ACC112 (cell line): Measurements from ENCODE around the gene CCDC154.

Experiments used
- H2AFZ ChIP-seq: fragments of 200-600 bp; sonication (generic); one replicate; pipeline ENCODE4 v1.6.0; 2017; ENCODE audit warnings: antibody characterized with exemption, low read length; ENCODE audit not compliant: unreplicated experiment
- H3K27ac ChIP-seq: fragments of 200-600 bp; sonication (generic); 2 replicates; pipeline ENCODE4 v1.5.1; 2014; ENCODE audit warnings: low read depth, mild to moderate bottlenecking, antibody characterized with exemption, low read length, moderate library complexity
- H3K27me3 ChIP-seq: fragments of 200-600 bp; sonication (generic); 2 replicates; pipeline ENCODE4 v1.6.1; 2014; ENCODE audit warnings: mild to moderate bottlenecking, antibody characterized with exemption, low read length, moderate library complexity, mixed read lengths; ENCODE audit not compliant: insufficient read depth
- H3K36me3 ChIP-seq: fragments of 200-600 bp; sonication (generic); 2 replicates; pipeline ENCODE4 v1.6.1; 2016; ENCODE audit warnings: mild to moderate bottlenecking, antibody characterized with exemption, low read length, moderate library complexity, mixed read lengths; ENCODE audit not compliant: insufficient read depth
- H3K4me1 ChIP-seq: fragments of 200-600 bp; sonication (generic); one replicate; pipeline ENCODE4 v1.6.1; 2016; ENCODE audit warnings: low read length, mixed read lengths; ENCODE audit not compliant: insufficient read depth, unreplicated experiment, control insufficient read depth
- H3K4me3 ChIP-seq: fragments of 200-600 bp; sonication (generic); 2 replicates; pipeline ENCODE4 v1.5.1; 2014; ENCODE audit warnings: mild to moderate bottlenecking, low read depth, low read length
- H3K79me2 ChIP-seq: fragments of 200-600 bp; sonication (generic); one replicate; pipeline ENCODE4 v1.6.0; 2016; ENCODE audit warnings: low read length; ENCODE audit not compliant: control insufficient read depth, unreplicated experiment, insufficient read depth

CCDC154 gene

DNA sequence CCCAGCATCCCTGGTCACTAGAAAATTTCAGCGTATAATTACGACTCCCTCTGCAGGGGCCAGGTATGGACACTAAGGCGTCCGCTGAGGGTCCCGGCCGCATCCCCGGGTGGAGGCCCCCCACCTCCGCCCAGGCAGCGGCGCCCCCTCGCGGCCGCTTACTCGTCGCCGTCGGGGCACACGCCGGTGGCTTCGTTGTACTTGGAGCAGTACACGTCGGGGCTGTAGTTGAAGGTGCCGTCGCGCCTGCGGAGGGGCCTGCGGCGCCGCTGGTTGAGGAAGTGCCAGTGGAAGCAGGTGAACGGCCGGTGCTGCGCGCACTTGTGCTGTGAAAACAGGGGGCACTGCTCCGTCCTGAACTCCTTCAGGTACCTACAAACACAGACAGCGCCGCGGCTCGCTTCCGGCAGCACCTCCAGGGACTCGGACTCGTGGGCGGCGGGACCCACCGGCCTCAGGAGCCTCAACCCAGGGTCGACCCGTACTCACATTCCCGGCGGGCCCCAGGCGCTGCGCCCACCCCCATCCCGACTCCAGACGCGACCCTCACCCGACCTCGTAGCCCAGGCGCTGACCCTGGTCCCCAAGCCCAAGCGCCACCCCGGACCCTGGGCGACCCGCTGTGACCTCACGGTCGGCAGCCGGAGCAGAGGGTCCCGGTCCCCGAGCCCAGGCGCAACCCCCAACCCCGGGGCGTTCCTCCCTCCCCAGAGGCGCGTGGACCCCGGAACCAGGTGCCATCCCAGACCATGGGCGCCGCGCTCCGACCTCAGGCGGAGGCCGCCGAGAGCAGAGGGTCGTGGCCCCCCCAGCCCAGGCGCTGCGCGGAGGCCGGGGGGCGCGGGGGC is 30.4 kb downstream of the CCDC154 start:
- Histone ChIP-seq H3K36me3 (no peaks in the 10 kb centered on the region), H2AFZ (peak overlapping the region; percentile 91), H3K27ac (no peak overlapping the region), H3K4me3 (peak overlapping the region; percentile 98), H3K27me3 (no peaks in the 10 kb centered on the region), H3K79me2 (peaks cover 7% of the 10 kb centered on the region), H3K4me1 (peaks cover 6% of the 10 kb centered on the region)

DNA sequence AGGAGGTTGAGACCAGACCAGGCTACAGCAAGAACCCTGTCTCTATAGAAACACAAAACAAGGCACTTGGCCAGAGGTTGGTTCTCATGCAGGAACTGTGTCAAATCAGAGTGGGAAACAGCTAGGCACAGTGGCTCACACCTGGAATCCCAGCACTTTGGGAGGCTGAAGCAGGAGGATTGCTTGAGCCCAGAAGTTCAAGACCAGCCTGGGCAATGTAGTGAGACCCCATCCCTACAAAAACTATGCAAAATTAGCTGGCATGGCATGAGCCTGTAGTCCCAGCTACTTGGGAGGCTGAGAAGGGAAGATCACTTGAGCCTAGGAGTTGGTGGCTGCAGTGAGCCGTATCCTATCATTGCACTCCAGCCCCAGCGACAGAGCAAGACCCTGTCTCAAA is 31.5 kb downstream of the CCDC154 start:
- Histone ChIP-seq H3K4me3 (no peak overlapping the region), H3K27me3 (no peaks in the 10 kb centered on the region), H2AFZ (no peak overlapping the region), H3K36me3 (no peaks in the 10 kb centered on the region), H3K27ac (no peak overlapping the region), H3K4me1 (peaks cover 8% of the 10 kb centered on the region), H3K79me2 (no peaks in the 10 kb centered on the region)

DNA sequence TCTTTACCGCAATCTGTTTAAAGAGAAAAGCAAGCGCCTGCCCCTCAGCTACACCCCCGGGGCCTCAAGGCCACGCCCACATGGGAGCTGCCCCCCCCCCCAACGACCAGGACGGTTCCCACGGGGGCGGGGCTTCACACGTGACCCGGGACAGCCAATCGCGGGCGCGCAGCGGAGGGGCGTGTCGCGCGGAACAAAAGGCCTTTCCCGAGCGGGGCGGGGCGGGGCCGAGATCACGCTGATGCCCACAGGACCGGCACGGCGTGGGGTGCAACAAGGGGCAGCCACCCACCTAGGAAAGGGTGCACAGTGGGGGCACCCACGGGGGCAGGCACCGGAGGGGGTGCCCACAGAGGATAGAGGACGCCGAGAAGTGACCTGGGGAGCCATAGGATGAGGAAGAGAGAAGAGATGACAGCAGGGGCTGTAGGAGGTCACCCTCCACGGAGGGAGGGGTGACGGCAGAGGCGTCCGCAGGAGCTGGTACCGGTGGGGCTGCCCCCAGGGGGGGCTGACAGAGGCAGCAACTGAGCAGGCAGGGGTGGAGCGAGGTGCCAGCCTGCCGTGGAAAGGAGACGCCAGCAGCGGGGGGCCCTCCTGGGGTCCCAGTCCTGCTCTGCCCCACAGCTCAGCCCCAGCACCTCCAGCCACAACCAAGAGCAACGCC is 36.1 kb downstream of the CCDC154 start:
- Histone ChIP-seq H3K27ac (no peak overlapping the region), H3K4me3 (peak overlapping the region; percentile 71), H3K27me3 (no peaks in the 10 kb centered on the region), H3K79me2 (no peaks in the 10 kb centered on the region), H3K36me3 (no peaks in the 10 kb centered on the region), H3K4me1 (peaks cover 3% of the 10 kb centered on the region), H2AFZ (no peak overlapping the region)

DNA sequence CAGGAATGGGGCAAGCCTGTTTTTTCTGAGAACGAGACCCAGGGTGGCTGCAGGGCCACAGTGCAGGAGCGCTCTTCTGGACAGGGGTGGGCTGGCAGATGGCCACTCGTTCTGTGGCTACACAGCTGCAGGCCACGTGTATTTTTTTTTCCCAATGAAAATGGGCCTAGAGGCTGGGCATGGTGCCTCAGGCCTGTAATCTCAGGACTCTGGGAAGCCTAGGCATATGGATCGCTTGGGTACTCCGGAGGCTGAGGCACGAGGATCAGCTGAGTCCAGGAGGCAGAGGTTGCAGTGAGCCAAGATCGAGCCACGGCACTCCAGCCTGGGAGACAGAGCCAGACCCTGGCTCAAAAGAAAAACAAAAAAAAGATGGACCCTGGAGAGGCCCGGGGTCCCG is 36.6 kb downstream of the CCDC154 start:
- Histone ChIP-seq H3K4me3 (peak overlapping the region; percentile 71; the same call in 1 of the 2 replicates), H3K27ac (no peak overlapping the region), H3K27me3 (no peaks in the 10 kb centered on the region), H3K36me3 (no peaks in the 10 kb centered on the region), H2AFZ (no peak overlapping the region), H3K4me1 (peaks cover 3% of the 10 kb centered on the region), H3K79me2 (no peaks in the 10 kb centered on the region)

DNA sequence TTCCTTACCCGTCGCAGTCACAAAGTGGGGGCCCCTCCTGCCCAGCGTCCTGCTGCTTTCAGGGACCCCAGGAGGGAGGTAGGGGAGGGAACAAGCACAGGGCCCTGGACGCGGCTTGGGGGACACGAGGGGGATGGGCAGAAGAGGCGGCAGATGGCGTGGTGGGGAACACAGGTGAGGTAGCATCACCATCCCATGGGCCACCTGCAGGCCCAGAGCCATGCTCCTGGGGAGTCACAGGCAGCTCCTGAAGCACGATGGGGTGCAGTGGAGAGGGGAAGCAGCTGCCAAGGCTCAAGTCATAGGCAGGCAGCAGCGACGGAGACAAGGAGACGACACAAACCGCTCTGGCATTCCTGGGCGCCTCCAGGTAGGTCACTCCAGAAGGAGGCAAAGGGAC is 40.6 kb downstream of the CCDC154 start:
- H3K4me1 ChIP-seq: peaks cover 3% of the 10 kb centered on the region
- no peak overlapping the region for H3K27ac ChIP-seq
- H3K27me3 ChIP-seq: no peaks in the 10 kb centered on the region
- H3K79me2 ChIP-seq: no peaks in the 10 kb centered on the region
- no peak overlapping the region for H3K4me3 ChIP-seq
- H3K36me3 ChIP-seq: no peaks in the 10 kb centered on the region
- H2AFZ ChIP-seq: no peak overlapping the region

DNA sequence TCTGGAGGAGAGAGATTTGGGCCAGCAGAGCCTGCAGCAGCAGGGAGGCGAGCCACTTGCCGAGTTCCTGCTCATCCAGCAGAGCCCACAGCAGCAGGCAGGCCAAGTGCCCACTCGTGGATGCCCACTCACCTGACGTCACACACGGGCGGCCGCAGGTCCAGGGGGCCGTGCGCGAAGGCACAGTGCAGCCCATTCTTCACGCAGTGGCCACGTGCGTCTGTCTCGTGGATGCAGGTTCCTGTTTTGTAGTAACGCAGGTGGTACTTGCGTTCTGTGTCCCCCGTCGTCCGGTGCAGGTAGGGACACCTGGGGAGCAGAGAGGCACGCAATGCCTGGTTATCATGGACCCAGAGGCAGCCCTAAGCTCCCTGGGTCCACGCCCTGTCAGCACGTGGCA is 41.3 kb downstream of the CCDC154 start:
- no peaks in the 10 kb centered on the region for H3K79me2 ChIP-seq
- H3K27ac ChIP-seq: no peak overlapping the region
- no peaks in the 10 kb centered on the region for H3K36me3 ChIP-seq
- no peak overlapping the region for H2AFZ ChIP-seq
- no peaks in the 10 kb centered on the region for H3K4me1 ChIP-seq
- no peak overlapping the region for H3K4me3 ChIP-seq
- no peaks in the 10 kb centered on the region for H3K27me3 ChIP-seq

DNA sequence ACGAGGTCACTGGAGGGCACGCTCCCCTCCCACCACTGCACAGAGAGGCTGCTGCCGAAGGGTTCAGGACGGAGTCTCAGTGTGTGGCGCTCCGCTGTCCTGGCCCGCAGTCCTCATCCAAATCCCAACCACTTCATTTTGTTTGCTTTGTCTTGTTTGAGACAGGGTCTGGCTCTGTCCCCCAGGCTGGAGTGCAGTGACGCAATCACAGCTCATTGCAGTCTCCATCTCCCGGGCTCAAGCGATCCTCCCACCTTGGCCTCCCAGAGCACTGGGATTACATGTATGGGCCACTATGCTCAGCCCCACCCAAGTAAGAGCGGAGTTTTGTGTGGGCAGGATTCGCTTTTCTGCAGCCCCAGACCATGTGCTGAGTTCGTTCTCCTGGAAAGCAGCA is 42.6 kb downstream of the CCDC154 start:
- Histone ChIP-seq H3K27me3 (no peaks in the 10 kb centered on the region), H3K4me1 (no peaks in the 10 kb centered on the region), H3K36me3 (no peaks in the 10 kb centered on the region), H3K27ac (no peak overlapping the region), H3K4me3 (no peak overlapping the region), H3K79me2 (no peaks in the 10 kb centered on the region), H2AFZ (no peak overlapping the region)

DNA sequence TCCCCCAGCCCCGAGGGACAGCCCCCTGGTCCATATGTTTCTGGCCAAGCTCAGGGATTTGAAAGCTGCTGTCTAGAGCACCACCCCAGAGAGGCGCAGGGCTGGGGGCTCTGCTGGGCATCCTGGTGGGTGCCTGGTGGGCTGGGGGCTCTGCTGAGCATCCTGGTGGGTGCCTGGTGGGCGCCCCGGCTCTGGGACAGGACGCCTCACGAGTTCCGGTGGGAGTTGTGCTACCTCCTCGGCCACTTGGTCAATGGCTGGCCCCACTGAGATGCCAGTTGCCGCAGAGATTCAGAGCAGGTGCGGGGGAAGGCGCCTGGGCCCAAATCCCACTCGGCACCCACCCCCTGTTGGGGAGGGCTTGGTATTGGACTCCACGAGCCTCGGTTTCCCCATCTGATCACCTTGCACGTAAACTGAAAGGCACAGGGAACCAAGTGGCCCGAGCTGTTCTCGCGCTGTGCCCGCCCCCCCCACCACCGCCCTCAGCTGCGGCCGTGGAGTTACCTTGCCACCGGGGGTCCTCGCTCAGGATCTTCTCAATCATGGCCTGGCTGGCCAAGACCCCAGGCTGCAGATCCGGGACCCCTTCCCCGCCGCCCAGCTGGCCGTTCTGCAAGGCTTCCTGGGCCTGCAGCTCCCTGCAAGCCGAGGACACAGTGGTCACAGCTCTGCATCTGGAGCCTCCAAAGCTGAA is 43.1 kb downstream of the CCDC154 start:
- Histone ChIP-seq H3K27ac (no peak overlapping the region), H2AFZ (no peak overlapping the region), H3K4me1 (no peaks in the 10 kb centered on the region), H3K36me3 (no peaks in the 10 kb centered on the region), H3K4me3 (no peak overlapping the region), H3K79me2 (no peaks in the 10 kb centered on the region), H3K27me3 (no peaks in the 10 kb centered on the region)

DNA sequence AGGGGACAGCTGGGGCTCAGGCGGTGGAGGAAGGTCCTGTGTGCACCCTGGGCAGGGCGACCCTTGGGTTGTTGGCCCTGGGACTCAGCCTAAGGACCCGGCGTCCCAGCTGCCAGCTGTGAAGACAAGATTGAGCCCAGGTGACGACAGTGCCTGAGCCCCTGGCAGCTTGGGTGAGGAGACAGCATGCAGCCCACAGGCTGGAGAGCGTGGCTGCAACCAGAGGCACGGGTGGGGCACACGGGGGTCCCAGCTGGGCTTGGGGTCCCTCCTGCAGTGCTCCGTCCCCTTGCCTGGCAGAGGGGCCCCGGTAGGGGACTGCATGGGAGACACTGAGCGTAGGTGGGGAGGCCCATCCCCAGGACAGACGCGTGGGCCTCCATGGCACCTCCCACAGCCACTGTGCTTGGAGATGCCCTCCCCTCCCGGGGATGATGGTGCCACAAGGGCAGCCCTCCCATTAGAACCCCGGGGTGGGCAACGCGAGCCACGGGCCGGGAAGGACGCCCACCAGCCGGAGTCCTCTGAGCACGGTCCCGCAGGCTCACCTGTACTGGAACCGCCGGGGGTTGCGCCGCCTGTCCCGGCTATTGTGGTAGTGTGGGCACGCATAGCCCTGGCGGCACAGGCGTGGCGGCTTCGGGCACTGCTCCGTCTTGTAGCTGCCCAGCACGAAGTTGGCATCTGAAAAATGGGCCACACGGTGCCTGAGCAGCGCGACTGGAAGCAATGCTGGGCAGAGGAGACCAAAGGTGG is 45.4 kb downstream of the CCDC154 start:
- no peaks in the 10 kb centered on the region for H3K27me3 ChIP-seq
- H2AFZ ChIP-seq: no peak overlapping the region
- H3K79me2 ChIP-seq: no peaks in the 10 kb centered on the region
- no peaks in the 10 kb centered on the region for H3K36me3 ChIP-seq
- no peak overlapping the region for H3K4me3 ChIP-seq
- no peak overlapping the region for H3K27ac ChIP-seq
- H3K4me1 ChIP-seq: no peaks in the 10 kb centered on the region

DNA sequence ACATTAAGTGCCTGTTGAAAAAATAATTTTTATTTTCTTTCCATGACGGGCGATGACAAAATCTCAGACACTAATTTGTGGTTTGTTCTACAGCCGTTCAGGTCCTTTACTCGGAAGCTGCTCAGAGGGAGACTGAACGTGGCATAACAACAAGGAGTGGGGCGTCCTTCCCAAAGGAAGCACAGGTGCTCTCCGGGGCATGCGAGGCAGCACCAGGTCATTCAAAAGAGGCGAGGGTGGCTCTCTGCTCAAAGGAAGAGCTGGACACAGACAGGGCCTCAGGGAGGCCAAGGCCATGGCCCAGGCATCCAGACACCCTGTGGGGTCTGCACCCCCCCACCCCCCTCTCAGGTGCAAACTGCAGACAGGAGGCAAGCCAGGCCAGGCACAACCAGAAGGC is 46.0 kb downstream of the CCDC154 start:
- Histone ChIP-seq H3K4me3 (no peak overlapping the region), H3K36me3 (no peaks in the 10 kb centered on the region), H3K27me3 (no peaks in the 10 kb centered on the region), H3K79me2 (no peaks in the 10 kb centered on the region), H2AFZ (no peak overlapping the region), H3K27ac (no peak overlapping the region), H3K4me1 (no peaks in the 10 kb centered on the region)
